Activated T-cell treated with anti-CD3 and anti-CD28 coated beads, Interleukin-2, amount 50 U/mL, for 72 hours (primary cell): ENCODE data around the gene MYOC. TPM values are rescaled to one million over a fixed set of nuclear protein-coding genes. Genes with fewer than 3 reads are reported as not detected.
"Not testable (repeated sequence)": the region's sequence is repeated elsewhere in the genome, so short reads cannot be mapped to it uniquely, and the experiment has no call there.

ENCODE experiments used
- ATAC-seq, 2 donors: fragments of 150-1000 bp; cut with Tn5 transposase; replicated peaks in 1 of 2; 2 replicates each; pipeline ENCODE4 v1.10.0; 2021; ENCODE audit warnings: moderate library complexity in 2 of 2, mild to moderate bottlenecking in 1 of 2
- DNase-seq, 2 donors: peaks; one replicate each; pipeline ENCODE4 v3.0.0; 2021 to 2022; ENCODE audit warnings: mixed read lengths in 1 of 2
- H3K27ac Mint-ChIP-seq: one replicate; pipeline ENCODE4 v1.8.0; 2022; ENCODE audit warnings: mild to moderate bottlenecking, moderate library complexity, mixed read lengths
- H3K27me3 Mint-ChIP-seq: one replicate; pipeline ENCODE4 v1.8.0; 2022; ENCODE audit warnings: low read depth, mixed read lengths
- H3K36me3 Mint-ChIP-seq, 2 donors: one replicate each; pipeline ENCODE4 v1.8.0; 2022; ENCODE audit warnings: mixed read lengths in 2 of 2, mild to moderate bottlenecking in 1 of 2; ENCODE audit not compliant: insufficient read depth in 2 of 2
- H3K4me1 Mint-ChIP-seq: one replicate; pipeline ENCODE4 v1.8.0; 2022; ENCODE audit warnings: low read depth, mixed read lengths
- H3K4me3 Mint-ChIP-seq, 2 donors: one replicate each; pipeline ENCODE4 v1.8.0; 2022; ENCODE audit warnings: mild to moderate bottlenecking in 2 of 2, mixed read lengths in 2 of 2, moderate library complexity in 2 of 2
- H3K9me3 Mint-ChIP-seq, 2 donors: one replicate each; pipeline ENCODE4 v1.8.0; 2022; ENCODE audit warnings: mixed read lengths in 2 of 2
- total RNA-seq, 2 donors: library from RNA; stranded (reverse); gene quantifications; one replicate each; pipeline ENCODE4 v1.2.3, GENCODE V29; 2022

MYOC gene
- total RNA-seq, 2 donors from 2014 or later, result not detected

GRCh38 chr1:171613282-171613681 is 39.2 kb downstream of the MYOC start:
- no peak for ATAC-seq

GRCh38 chr1:171611306-171611705 is 41.2 kb downstream of the MYOC start:
- no peak overlapping the region for H3K27ac Mint-ChIP-seq
- H3K9me3 Mint-ChIP-seq, result no peaks in the 10 kb centered on the region
- no peak for ATAC-seq
- DNase-seq, result no peak
- H3K27me3 Mint-ChIP-seq, result no peaks in the 10 kb centered on the region
- H3K36me3 Mint-ChIP-seq, result no peaks in the 10 kb centered on the region
- no peak overlapping the region for H3K4me3 Mint-ChIP-seq
- H3K4me1 Mint-ChIP-seq, result no peaks in the 10 kb centered on the region

More at GRCh38 chr1:171613282-171613681, 39.2 kb downstream of the MYOC start:
- H3K27ac Mint-ChIP-seq, result no peak overlapping the region
- H3K36me3 Mint-ChIP-seq, result no peaks in the 10 kb centered on the region
- DNase-seq, result no peak
- H3K4me3 Mint-ChIP-seq, result no peak overlapping the region
- no peaks in the 10 kb centered on the region for H3K4me1 Mint-ChIP-seq
- H3K9me3 Mint-ChIP-seq, result no peaks in the 10 kb centered on the region
- no peaks in the 10 kb centered on the region for H3K27me3 Mint-ChIP-seq

- ATAC-seq, result no peak
- Mint-ChIP-seq H3K9me3 (no peaks in the 10 kb centered on the region), H3K36me3 (no peaks in the 10 kb centered on the region), H3K4me3 (no peak overlapping the region), H3K27ac (no peak overlapping the region), H3K4me1 (no peaks in the 10 kb centered on the region), H3K27me3 (no peaks in the 10 kb centered on the region)
- DNase-seq, result no peak
Measured at GRCh38 chr1:171610385-171610784, 42.1 kb downstream of the MYOC start.

- H3K4me3 Mint-ChIP-seq, result no peak overlapping the region
- DNase-seq (no peak), ATAC-seq (no peak)
- H3K27me3 Mint-ChIP-seq, result no peaks in the 10 kb centered on the region
- H3K9me3 Mint-ChIP-seq, result no peaks in the 10 kb centered on the region
- no peaks in the 10 kb centered on the region for H3K36me3 Mint-ChIP-seq
- no peaks in the 10 kb centered on the region for H3K4me1 Mint-ChIP-seq
- H3K27ac Mint-ChIP-seq, result no peak overlapping the region
Measured at GRCh38 chr1:171606402-171606941, 46.0 kb downstream of the MYOC start.

GRCh38 chr1:171603042-171603441 is 49.4 kb downstream of the MYOC start:
- ATAC-seq, H3K36me3 Mint-ChIP-seq, H3K9me3 Mint-ChIP-seq, H3K4me3 Mint-ChIP-seq, H3K4me1 Mint-ChIP-seq, DNase-seq, H3K27me3 Mint-ChIP-seq: not testable (repeated sequence)
- peak overlapping the region; percentile 43 for H3K27ac Mint-ChIP-seq

- H3K4me1 Mint-ChIP-seq, result no peaks in the 10 kb centered on the region
- no peak overlapping the region for H3K4me3 Mint-ChIP-seq
- H3K9me3 Mint-ChIP-seq, result no peaks in the 10 kb centered on the region
- no peaks in the 10 kb centered on the region for H3K27me3 Mint-ChIP-seq
- H3K27ac Mint-ChIP-seq, result no peak overlapping the region
- ATAC-seq (peak; percentile 38 to 41), DNase-seq (no peak)
- H3K36me3 Mint-ChIP-seq, result peaks cover 0 to 1% of the 10 kb centered on the region in 2 donors
Measured at GRCh38 chr1:171600862-171601261, 51.6 kb downstream of the MYOC start.

- H3K9me3 Mint-ChIP-seq, H3K4me3 Mint-ChIP-seq, H3K27me3 Mint-ChIP-seq, DNase-seq, H3K4me1 Mint-ChIP-seq, H3K27ac Mint-ChIP-seq, H3K36me3 Mint-ChIP-seq: not testable (repeated sequence)
- ATAC-seq, result peak in 1 of 2 donors; percentile 25
Measured at GRCh38 chr1:171600310-171600709, 52.2 kb downstream of the MYOC start.

GRCh38 chr1:171597203-171597602 is 55.3 kb downstream of the MYOC start:
- no peak for DNase-seq
- no peak overlapping the region for H3K4me3 Mint-ChIP-seq
- H3K9me3 Mint-ChIP-seq, result no peaks in the 10 kb centered on the region
- peaks cover 0 to 9% of the 10 kb centered on the region in 2 donors for H3K36me3 Mint-ChIP-seq
- no peaks in the 10 kb centered on the region for H3K4me1 Mint-ChIP-seq
- ATAC-seq, result no peak
- no peak overlapping the region for H3K27ac Mint-ChIP-seq
- no peaks in the 10 kb centered on the region for H3K27me3 Mint-ChIP-seq

GRCh38 chr1:171596705-171597104 is 55.8 kb downstream of the MYOC start:
- no peak overlapping the region for H3K27ac Mint-ChIP-seq
- ATAC-seq (no peak), DNase-seq (no peak)
- no peaks in the 10 kb centered on the region for H3K27me3 Mint-ChIP-seq
- H3K4me1 Mint-ChIP-seq, result no peaks in the 10 kb centered on the region
- no peak overlapping the region for H3K4me3 Mint-ChIP-seq
- H3K36me3 Mint-ChIP-seq, result peaks cover 0 to 12% of the 10 kb centered on the region in 2 donors
- H3K9me3 Mint-ChIP-seq, result no peaks in the 10 kb centered on the region

GRCh38 chr1:171596119-171596518 is 56.4 kb downstream of the MYOC start:
- Mint-ChIP-seq H3K4me3 (no peak overlapping the region), H3K4me1 (no peaks in the 10 kb centered on the region), H3K9me3 (no peaks in the 10 kb centered on the region), H3K27me3 (no peaks in the 10 kb centered on the region), H3K36me3 (peaks cover 0 to 16% of the 10 kb centered on the region in 2 donors), H3K27ac (peak overlapping the region; percentile 67)
- no peak for ATAC-seq
- DNase-seq, result no peak

GRCh38 chr1:171595324-171595723 is 57.2 kb downstream of the MYOC start:
- no peak for DNase-seq
- Mint-ChIP-seq H3K9me3 (no peaks in the 10 kb centered on the region), H3K36me3 (peaks cover 0 to 20% of the 10 kb centered on the region in 2 donors), H3K27ac (peak overlapping the region; percentile 70), H3K27me3 (no peaks in the 10 kb centered on the region), H3K4me1 (no peaks in the 10 kb centered on the region), H3K4me3 (no peak overlapping the region)
- ATAC-seq, result no peak

GRCh38 chr1:171590022-171590421 is 62.5 kb downstream of the MYOC start:
- H3K4me1 Mint-ChIP-seq, result peaks cover 15% of the 10 kb centered on the region
- H3K4me3 Mint-ChIP-seq, result no peak overlapping the region
- DNase-seq (no peak), ATAC-seq (peak in 1 of 2 donors; percentile 42)
- no peaks in the 10 kb centered on the region for H3K9me3 Mint-ChIP-seq
- H3K27ac Mint-ChIP-seq, result peak overlapping the region; percentile 57
- H3K36me3 Mint-ChIP-seq, result peaks cover 8 to 50% of the 10 kb centered on the region in 2 donors
- H3K27me3 Mint-ChIP-seq, result no peaks in the 10 kb centered on the region

- H3K27me3 Mint-ChIP-seq, result no peaks in the 10 kb centered on the region
- no peak for DNase-seq
- H3K9me3 Mint-ChIP-seq, result no peaks in the 10 kb centered on the region
- peaks cover 15% of the 10 kb centered on the region for H3K4me1 Mint-ChIP-seq
- H3K27ac Mint-ChIP-seq, result no peak overlapping the region
- no peak overlapping the region for H3K4me3 Mint-ChIP-seq
- peaks cover 11 to 59% of the 10 kb centered on the region in 2 donors for H3K36me3 Mint-ChIP-seq
- ATAC-seq, result no peak
Measured at GRCh38 chr1:171588230-171588629, 64.3 kb downstream of the MYOC start.

- Mint-ChIP-seq H3K4me1 (peaks cover 23% of the 10 kb centered on the region), H3K4me3 (no peak overlapping the region), H3K36me3 (peaks cover 11 to 45% of the 10 kb centered on the region in 2 donors), H3K27ac (peak overlapping the region; percentile 5), H3K27me3 (no peaks in the 10 kb centered on the region), H3K9me3 (no peaks in the 10 kb centered on the region)
- no peak for DNase-seq
- no peak for ATAC-seq
Measured at GRCh38 chr1:171585715-171586114, 66.8 kb downstream of the MYOC start.
